ENCODE results near the gene PKN1.
A peak's percentile ranks its signal among the peaks of the same experiment; 100 is the strongest.

The PKN1 gene

GRCh38 chr19:14412324-14412995 lies 20.6 kb upstream of the PKN1 start:
- ATAC-seq, result no peak
- TF ChIP-seq ZFP30 (CRISPR knock-in tag; IDR thresholded peaks at IDR 0.05), result no peak
- TF ChIP-seq, protein P1, sequence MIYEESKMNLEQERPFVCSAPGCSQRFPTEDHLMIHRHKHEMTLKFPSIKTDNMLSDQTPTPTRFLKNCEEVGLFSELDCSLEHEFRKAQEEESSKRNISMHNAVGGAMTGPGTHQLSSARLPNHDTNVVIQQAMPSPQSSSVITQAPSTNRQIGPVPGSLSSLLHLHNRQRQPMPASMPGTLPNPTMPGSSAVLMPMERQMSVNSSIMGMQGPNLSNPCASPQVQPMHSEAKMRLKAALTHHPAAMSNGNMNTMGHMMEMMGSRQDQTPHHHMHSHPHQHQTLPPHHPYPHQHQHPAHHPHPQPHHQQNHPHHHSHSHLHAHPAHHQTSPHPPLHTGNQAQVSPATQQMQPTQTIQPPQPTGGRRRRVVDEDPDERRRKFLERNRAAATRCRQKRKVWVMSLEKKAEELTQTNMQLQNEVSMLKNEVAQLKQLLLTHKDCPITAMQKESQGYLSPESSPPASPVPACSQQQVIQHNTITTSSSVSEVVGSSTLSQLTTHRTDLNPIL (CRISPR knock-in tag; IDR thresholded peaks at IDR 0.05; ENCODE audit: low read depth), result no peak
- no peak for TF ChIP-seq PATZ1 (CRISPR knock-in tag; IDR thresholded peaks at IDR 0.05; ENCODE audit: borderline replicate concordance)
- TF ChIP-seq TCF4 (CRISPR knock-in tag; IDR thresholded peaks at IDR 0.05; ENCODE audit: borderline replicate concordance), result no peak
- no peak for TF ChIP-seq BACH2 (CRISPR knock-in tag; IDR thresholded peaks at IDR 0.05; ENCODE audit: borderline replicate concordance)
- no peak for TF ChIP-seq SNAI2 (CRISPR knock-in tag; IDR thresholded peaks at IDR 0.05)
- no peak for TF ChIP-seq ISL1 (CRISPR knock-in tag; IDR thresholded peaks at IDR 0.05)
- TF ChIP-seq PPARA (CRISPR knock-in tag; IDR thresholded peaks at IDR 0.05; ENCODE audit: borderline replicate concordance), result no peak
- no peak for TF ChIP-seq ZC3H10 (CRISPR knock-in tag; IDR thresholded peaks at IDR 0.05)
- TF ChIP-seq TOX (CRISPR knock-in tag; IDR thresholded peaks at IDR 0.05; ENCODE audit: borderline replicate concordance), result no peak
- TF ChIP-seq, protein P2, sequence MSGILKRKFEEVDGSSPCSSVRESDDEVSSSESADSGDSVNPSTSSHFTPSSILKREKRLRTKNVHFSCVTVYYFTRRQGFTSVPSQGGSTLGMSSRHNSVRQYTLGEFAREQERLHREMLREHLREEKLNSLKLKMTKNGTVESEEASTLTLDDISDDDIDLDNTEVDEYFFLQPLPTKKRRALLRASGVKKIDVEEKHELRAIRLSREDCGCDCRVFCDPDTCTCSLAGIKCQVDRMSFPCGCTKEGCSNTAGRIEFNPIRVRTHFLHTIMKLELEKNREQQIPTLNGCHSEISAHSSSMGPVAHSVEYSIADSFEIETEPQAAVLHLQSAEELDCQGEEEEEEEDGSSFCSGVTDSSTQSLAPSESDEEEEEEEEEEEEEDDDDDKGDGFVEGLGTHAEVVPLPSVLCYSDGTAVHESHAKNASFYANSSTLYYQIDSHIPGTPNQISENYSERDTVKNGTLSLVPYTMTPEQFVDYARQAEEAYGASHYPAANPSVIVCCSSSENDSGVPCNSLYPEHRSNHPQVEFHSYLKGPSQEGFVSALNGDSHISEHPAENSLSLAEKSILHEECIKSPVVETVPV (CRISPR knock-in tag; IDR thresholded peaks at IDR 0.05), result no peak
- TF ChIP-seq ZNF70 (CRISPR knock-in tag; IDR thresholded peaks at IDR 0.05), result no peak
- TF ChIP-seq ZFP3 (CRISPR knock-in tag; IDR thresholded peaks at IDR 0.05), result no peak

GRCh38 chr19:14412996-14413692 lies 20.0 kb upstream of the PKN1 start:
- ATAC-seq, result peak; percentile 14; the same call in 2 of the 3 replicates

GRCh38 chr19:14413693-14414181 lies 19.4 kb upstream of the PKN1 start:
- peak; percentile 62 for ATAC-seq
- TF ChIP-seq ISL1 (CRISPR knock-in tag; IDR thresholded peaks at IDR 0.05) (peak; percentile 45), TCF4 (CRISPR knock-in tag; IDR thresholded peaks at IDR 0.05; ENCODE audit: borderline replicate concordance) (0 out of 2 replicates have a peak, but pooled peaks have one; percentile 27), PATZ1 (CRISPR knock-in tag; IDR thresholded peaks at IDR 0.05; ENCODE audit: borderline replicate concordance) (peak; percentile 31; the same call in 1 of the 2 replicates), GLIS3 (CRISPR knock-in tag; IDR thresholded peaks at IDR 0.05) (no peak)
- TF ChIP-seq, protein P3, sequence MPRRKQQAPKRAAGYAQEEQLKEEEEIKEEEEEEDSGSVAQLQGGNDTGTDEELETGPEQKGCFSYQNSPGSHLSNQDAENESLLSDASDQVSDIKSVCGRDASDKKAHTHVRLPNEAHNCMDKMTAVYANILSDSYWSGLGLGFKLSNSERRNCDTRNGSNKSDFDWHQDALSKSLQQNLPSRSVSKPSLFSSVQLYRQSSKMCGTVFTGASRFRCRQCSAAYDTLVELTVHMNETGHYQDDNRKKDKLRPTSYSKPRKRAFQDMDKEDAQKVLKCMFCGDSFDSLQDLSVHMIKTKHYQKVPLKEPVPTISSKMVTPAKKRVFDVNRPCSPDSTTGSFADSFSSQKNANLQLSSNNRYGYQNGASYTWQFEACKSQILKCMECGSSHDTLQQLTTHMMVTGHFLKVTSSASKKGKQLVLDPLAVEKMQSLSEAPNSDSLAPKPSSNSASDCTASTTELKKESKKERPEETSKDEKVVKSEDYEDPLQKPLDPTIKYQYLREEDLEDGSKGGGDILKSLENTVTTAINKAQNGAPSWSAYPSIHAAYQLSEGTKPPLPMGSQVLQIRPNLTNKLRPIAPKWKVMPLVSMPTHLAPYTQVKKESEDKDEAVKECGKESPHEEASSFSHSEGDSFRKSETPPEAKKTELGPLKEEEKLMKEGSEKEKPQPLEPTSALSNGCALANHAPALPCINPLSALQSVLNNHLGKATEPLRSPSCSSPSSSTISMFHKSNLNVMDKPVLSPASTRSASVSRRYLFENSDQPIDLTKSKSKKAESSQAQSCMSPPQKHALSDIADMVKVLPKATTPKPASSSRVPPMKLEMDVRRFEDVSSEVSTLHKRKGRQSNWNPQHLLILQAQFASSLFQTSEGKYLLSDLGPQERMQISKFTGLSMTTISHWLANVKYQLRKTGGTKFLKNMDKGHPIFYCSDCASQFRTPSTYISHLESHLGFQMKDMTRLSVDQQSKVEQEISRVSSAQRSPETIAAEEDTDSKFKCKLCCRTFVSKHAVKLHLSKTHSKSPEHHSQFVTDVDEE (CRISPR knock-in tag; IDR thresholded peaks at IDR 0.05), result 0 out of 2 replicates have a peak, but pooled peaks have one; percentile 16

More at GRCh38 chr19:14412996-14413692, 20.0 kb upstream of the PKN1 start:
- no peak for TF ChIP-seq ZNF565 (CRISPR knock-in tag; conservative IDR thresholded peaks at IDR 0.05; ENCODE audit: low read depth)
